OCI-LY1 (cell line): Measurements from ENCODE around the gene MAGEA11.

ENCODE experiments used
- EZH2 ChIP-seq: fragments of 200-600 bp; sonication (generic), shearing (Covaris generic); IDR thresholded peaks from 2 replicates; pipeline ENCODE4 v1.8.0; 2017; ENCODE audit warnings: borderline replicate concordance, mixed run types, mild to moderate bottlenecking, antibody characterized with exemption, low read length, moderate library complexity, mixed read lengths
- TF ChIP-seq, protein P1 (sequence below): fragments of 200-600 bp; sonication (generic), shearing (Covaris generic); IDR thresholded peaks from 2 replicates; pipeline ENCODE4 v1.5.1; 2017; ENCODE audit warnings: mild to moderate bottlenecking, antibody characterized with exemption, low read length, moderate library complexity, mixed read lengths

DNA sequence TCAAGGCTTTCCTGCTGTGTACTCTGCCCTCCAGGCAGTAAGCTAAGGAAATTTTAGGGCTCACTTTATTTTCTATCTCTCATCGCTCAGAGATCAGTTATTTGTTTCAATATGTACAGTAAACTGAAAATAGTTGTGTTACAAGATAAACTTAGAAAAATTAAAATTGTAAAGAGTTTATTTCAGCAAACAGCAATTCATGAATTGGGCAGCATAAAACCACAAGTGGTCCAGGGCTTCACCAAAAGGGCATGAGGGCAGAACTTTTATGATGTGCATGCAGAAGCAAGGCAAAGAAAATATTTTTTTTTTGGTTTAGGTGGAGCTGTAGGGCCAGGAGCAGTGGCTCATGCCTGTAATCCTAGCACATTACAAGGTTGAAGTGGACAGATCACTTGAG is 20.1 kb upstream of the MAGEA11 start:
- TF ChIP-seq, protein P1, sequence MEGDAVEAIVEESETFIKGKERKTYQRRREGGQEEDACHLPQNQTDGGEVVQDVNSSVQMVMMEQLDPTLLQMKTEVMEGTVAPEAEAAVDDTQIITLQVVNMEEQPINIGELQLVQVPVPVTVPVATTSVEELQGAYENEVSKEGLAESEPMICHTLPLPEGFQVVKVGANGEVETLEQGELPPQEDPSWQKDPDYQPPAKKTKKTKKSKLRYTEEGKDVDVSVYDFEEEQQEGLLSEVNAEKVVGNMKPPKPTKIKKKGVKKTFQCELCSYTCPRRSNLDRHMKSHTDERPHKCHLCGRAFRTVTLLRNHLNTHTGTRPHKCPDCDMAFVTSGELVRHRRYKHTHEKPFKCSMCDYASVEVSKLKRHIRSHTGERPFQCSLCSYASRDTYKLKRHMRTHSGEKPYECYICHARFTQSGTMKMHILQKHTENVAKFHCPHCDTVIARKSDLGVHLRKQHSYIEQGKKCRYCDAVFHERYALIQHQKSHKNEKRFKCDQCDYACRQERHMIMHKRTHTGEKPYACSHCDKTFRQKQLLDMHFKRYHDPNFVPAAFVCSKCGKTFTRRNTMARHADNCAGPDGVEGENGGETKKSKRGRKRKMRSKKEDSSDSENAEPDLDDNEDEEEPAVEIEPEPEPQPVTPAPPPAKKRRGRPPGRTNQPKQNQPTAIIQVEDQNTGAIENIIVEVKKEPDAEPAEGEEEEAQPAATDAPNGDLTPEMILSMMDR: no peak
- no peak for TF ChIP-seq EZH2
